GM10248 (cell line): Measurements from ENCODE around the gene KRT17.
"Not testable (repeated sequence)": the region's sequence is repeated elsewhere in the genome, so short reads cannot be mapped to it uniquely, and the experiment has no call there.

Source experiments
- CTCF ChIA-PET: fragments of 300-600 bp; sonication (Branson Sonifier 250); formaldehyde crosslinking; extraction: SDS; loops from one replicate; lab custom pipeline; 2021; ENCODE audit warnings: antibody characterized with exemption; lab: Yijun Ruan, JAX
- POLR2A ChIA-PET: fragments of 350-650 bp; sonication (Branson Sonifier 250); formaldehyde crosslinking; extraction: SDS; loops from one replicate; lab custom pipeline; 2020; ENCODE audit warnings: antibody characterized with exemption; lab: Yijun Ruan, JAX
- DNase-seq: peaks from one replicate; pipeline ENCODE4 v3.0.0; 2012; ENCODE audit errors: extremely low spot score
- CTCF ChIP-seq: IDR thresholded peaks from 2 replicates; pipeline ENCODE4 v1.5.1; 2012; ENCODE audit warnings: mild to moderate bottlenecking, low read depth; ENCODE audit errors: extremely low read depth, missing control alignments, control extremely low read depth

Gene KRT17

DNA sequence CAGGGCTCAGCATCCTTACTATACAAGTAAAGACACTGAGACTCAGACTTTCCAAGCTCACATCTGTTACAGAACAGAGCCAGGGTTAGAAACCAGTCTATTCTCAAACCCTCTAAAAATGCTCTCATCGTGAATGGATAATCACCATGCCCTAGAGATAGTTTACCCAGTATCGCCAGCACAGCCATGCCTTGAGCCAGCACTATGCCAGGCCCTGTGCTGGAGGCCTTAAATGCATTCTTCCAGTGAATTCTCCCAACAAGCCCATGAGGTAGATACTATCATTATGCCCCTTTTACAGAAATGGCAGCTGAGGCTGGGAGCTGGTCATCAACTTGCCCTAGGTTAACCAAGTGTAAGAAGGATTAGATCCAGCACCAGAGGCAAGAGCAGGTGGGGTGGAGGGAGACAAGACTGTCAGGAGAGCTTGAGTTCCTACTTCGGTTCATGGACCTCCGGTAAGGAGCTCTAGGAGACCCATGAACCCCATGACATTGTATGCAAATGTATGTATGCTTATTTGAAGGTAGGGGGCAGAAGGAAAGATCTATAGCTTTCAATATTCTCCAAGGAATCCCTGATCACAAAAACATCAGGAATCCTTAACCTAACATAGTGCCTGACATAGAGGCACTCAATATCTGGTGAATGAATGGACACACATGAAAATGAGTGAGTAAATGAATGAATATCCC lies 42.9 kb downstream of the KRT17 start:
- no peak for TF ChIP-seq CTCF
- CTCF ChIA-PET = interaction anchor here (1.0 to 2.7 kb wide), 7 partner anchors 18 to 84 kb away, joined by 3 to 14 read pairs (median 4); no protein-coding TSS in a partner anchor
- DNase-seq = no peak
- POLR2A ChIA-PET = no interaction called here

GRCh38 chr17:41580687-41581365 lies 43.5 kb downstream of the KRT17 start:
- CTCF ChIA-PET = interaction anchor here (1.0 to 2.7 kb wide), 3 partner anchors 32 to 82 kb away, joined by 5 to 14 read pairs (median 9); no protein-coding TSS in a partner anchor
- TF ChIP-seq CTCF = no peak
- POLR2A ChIA-PET = no interaction called here
- DNase-seq = no peak

DNA sequence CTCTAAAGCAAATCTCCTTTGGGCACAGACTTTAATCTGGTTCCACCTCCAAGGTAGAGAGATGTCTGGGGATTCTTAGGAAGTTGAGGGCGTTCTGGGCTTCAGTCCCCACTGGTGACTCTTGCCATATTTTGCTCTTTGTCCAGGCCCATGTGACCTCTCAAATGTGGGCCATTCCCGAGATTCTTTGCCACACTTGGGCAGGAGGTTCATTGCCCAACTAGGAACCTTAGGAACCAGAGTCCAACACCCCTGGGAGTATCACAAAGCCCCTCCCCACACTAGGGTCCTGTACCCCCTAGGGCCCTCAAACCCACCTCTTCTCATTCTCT lies 44.2 kb downstream of the KRT17 start:
- POLR2A ChIA-PET = no interaction called here
- no peak for TF ChIP-seq CTCF
- DNase-seq = no peak
- CTCF ChIA-PET = interaction anchor here (1.0 to 2.6 kb wide), 11 partner anchors 8 to 87 kb away, joined by 3 to 17 read pairs (median 5); no protein-coding TSS in a partner anchor

DNA sequence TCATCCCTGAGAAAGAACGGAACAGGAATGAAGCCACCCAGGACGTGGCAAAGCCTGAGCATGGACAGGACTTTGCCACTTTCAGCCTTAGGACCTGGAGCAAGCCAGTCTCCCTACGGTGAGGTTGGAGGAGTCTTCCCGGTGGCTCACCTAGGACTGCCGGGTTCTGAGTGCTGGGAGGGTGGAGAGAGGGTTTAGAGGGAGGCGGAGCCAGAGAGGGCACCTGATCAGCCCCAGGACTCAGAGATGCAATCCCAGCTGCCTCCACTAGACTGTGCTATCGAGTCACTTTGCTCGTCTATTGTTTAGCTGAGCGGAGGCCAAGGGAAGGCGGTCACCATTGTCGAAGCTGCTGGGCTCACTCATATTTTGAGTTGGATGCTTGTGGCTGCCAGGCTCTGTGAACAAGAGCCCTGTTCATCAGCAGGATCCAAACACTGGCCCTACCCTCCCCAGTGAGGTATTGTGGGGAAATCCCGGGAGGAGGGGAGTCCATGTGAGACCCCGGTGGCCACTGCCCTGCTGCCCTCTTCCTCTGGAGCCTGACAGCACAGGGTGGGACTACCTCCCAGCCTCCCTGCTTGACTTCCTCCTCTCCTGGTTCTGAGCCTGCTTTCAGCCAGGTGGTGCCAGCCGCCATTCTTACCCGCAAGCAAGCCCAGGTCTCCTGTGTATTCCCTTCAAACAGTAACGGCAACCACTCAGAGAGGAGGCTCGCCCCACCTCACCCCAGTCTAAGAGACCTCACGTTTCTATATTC lies 44.7 kb downstream of the KRT17 start:
- DNase-seq = peak; percentile 87
- TF ChIP-seq CTCF = peak; percentile 48
- ChIA-PET CTCF (interaction anchor here (1.0 to 2.6 kb wide), 11 partner anchors 9 to 88 kb away, joined by 3 to 17 read pairs (median 5); no protein-coding TSS in a partner anchor), POLR2A (interaction anchor here (0.6 kb wide), 1 partner anchor 761 kb away, joined by 3 read pairs; no protein-coding TSS in a partner anchor)

GRCh38 chr17:41578971-41579370 lies 45.4 kb downstream of the KRT17 start:
- TF ChIP-seq CTCF = no peak
- CTCF ChIA-PET = interaction anchor here (1.0 to 2.6 kb wide), 12 partner anchors 9 to 88 kb away, joined by 3 to 17 read pairs (median 4); no protein-coding TSS in a partner anchor
- no peak for DNase-seq
- POLR2A ChIA-PET = interaction anchor here (0.6 kb wide), 1 partner anchor 760 kb away, joined by 3 read pairs; no protein-coding TSS in a partner anchor

DNA sequence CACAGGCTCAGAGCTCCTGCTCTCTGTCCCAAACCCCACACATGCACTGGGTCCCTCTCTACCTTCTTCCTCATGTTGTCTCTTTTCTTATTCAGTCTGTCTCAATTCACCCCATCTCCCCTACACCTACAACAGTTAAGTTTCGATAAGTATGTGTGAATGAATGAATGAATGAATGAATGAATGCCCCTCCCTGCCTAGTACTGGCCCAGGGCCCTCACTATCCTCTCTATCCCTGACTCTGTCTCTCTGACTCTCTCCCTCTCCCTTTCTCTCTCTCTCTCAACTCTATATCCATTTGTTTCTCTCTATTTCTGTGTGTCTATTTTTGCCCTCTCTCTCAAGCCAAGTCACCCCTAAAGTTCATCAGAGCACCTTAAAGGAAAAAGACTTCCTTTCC lies 45.8 kb downstream of the KRT17 start:
- no peak for TF ChIP-seq CTCF
- POLR2A ChIA-PET = no interaction called here
- DNase-seq = no peak
- CTCF ChIA-PET = interaction anchor here (1.3 to 2.6 kb wide), 5 partner anchors 14 to 87 kb away, joined by 3 to 17 read pairs (median 7); no protein-coding TSS in a partner anchor

GRCh38 chr17:41576740-41577139 lies 47.6 kb downstream of the KRT17 start:
- CTCF ChIA-PET, DNase-seq: not testable (repeated sequence)

More at GRCh38 chr17:41576740-41577139, 47.6 kb downstream of the KRT17 start:
- POLR2A ChIA-PET = not testable (repeated sequence)
